H1 (cell line): ENCODE data around the gene CDH22. TPM values are rescaled to one million over a fixed set of nuclear protein-coding genes. Genes with fewer than 3 reads are reported as not detected.

Source experiments
- CTCF ChIA-PET: fragments of 300-600 bp; sonication (Branson Sonifier 250); formaldehyde crosslinking; loops from one replicate; lab custom pipeline; 2021; ENCODE audit not compliant: partially characterized antibody; lab: Charles Lee
- POLR2A ChIA-PET: fragments of 300-600 bp; sonication (Branson Sonifier 250); formaldehyde crosslinking; loops from one replicate; lab custom pipeline; 2021; ENCODE audit warnings: inconsistent platforms; ENCODE audit not compliant: partially characterized antibody; lab: Charles Lee
- DNase-seq, 2 experiments: peaks; one replicate each; pipeline versions ENCODE4 v3.0.0 to v3.0.0-alpha.2; 2010 to 2022; ENCODE audit warnings: low spot score in 2 of 2, low read depth in 1 of 2, mixed read lengths in 1 of 2
- FAIRE-seq: peaks from 2 replicates; lab custom pipeline; 2011; peaks lifted over from hg19 to GRCh38; lab: Jason Lieb, UNC
- H2AFZ ChIP-seq: 2 replicates; pipeline ENCODE4 v1.8.1; 2012; ENCODE audit warnings: low read length, inconsistent platforms
- H2AK5ac ChIP-seq: 2 replicates; pipeline ENCODE4 v1.6.1; 2013; ENCODE audit warnings: low read depth, low read length
- H2BK120ac ChIP-seq: replicated peaks from 2 replicates; pipeline ENCODE3; 2013; ENCODE audit warnings: low read depth, low read length, inconsistent platforms
- H2BK12ac ChIP-seq: 2 replicates; pipeline ENCODE4 v1.6.1; 2013; ENCODE audit warnings: low read depth, low read length
- H2BK15ac ChIP-seq: 2 replicates; pipeline ENCODE4 v1.6.1; 2013; ENCODE audit warnings: low read length
- H2BK20ac ChIP-seq: 2 replicates; pipeline ENCODE4 v1.6.1; 2013; ENCODE audit warnings: low read length
- H2BK5ac ChIP-seq: 2 replicates; pipeline ENCODE4 v1.6.1; 2013; ENCODE audit warnings: low read depth, low read length
- H3K14ac ChIP-seq: 2 replicates; pipeline ENCODE4 v1.6.1; 2013; ENCODE audit warnings: inconsistent platforms; ENCODE audit not compliant: insufficient read length
- H3K18ac ChIP-seq: 2 replicates; pipeline ENCODE4 v1.6.1; 2013; ENCODE audit warnings: low read length; ENCODE audit errors: extremely low read depth
- H3K23ac ChIP-seq: 2 replicates; pipeline ENCODE4 v1.6.1; 2013; ENCODE audit warnings: inconsistent platforms; ENCODE audit not compliant: insufficient read length
- H3K23me2 ChIP-seq: 2 replicates; pipeline ENCODE4 v1.6.1; 2013; ENCODE audit warnings: low read depth, low read length
- H3K27ac ChIP-seq: 2 replicates; pipeline ENCODE4 v1.6.1; 2011; ENCODE audit warnings: low read depth, low read length, inconsistent platforms
- H3K27me3 ChIP-seq, 4 experiments: replicated peaks in 1 of 4; 1 replicate in 1 of 4; 2 replicates in 3 of 4; pipeline versions ENCODE4 v1.6.1 to v1.8.1; 2011 to 2013; ENCODE audit warnings: low read length in 3 of 4, mild to moderate bottlenecking in 3 of 4, inconsistent platforms in 2 of 4, mixed read lengths in 2 of 4, moderate library complexity in 1 of 4; ENCODE audit not compliant: control insufficient read depth in 3 of 4, insufficient read depth in 3 of 4; ENCODE audit errors: extremely low read depth in 1 of 4
- H3K36me3 ChIP-seq, 4 experiments: 2 replicates each; pipeline versions ENCODE4 v1.6.1 to v1.8.1; 2011 to 2013; ENCODE audit warnings: mild to moderate bottlenecking in 4 of 4, low read length in 3 of 4, moderate library complexity in 2 of 4, control low read depth in 1 of 4, inconsistent platforms in 1 of 4; ENCODE audit not compliant: insufficient read depth in 4 of 4, control insufficient read depth in 2 of 4
- H3K4ac ChIP-seq: replicated peaks from 2 replicates; pipeline ENCODE3; 2013; ENCODE audit warnings: low read length, low read depth, mixed read lengths, inconsistent platforms; ENCODE audit not compliant: insufficient read length
- H3K4me1 ChIP-seq, 4 experiments: replicated peaks in 1 of 4; 1 replicate in 1 of 4; 2 replicates in 3 of 4; pipeline versions ENCODE4 v1.6.1 to v1.8.1; 2011 to 2013; ENCODE audit warnings: low read length in 3 of 4, inconsistent platforms in 2 of 4, mixed read lengths in 1 of 4; ENCODE audit not compliant: insufficient read depth in 4 of 4, control insufficient read depth in 3 of 4
- H3K4me2 ChIP-seq, 2 experiments: 2 replicates each; pipeline versions ENCODE4 v1.6.1 to v1.8.1; 2011 to 2013; ENCODE audit warnings: low read depth in 2 of 2, low read length in 2 of 2, control low read depth in 1 of 2, inconsistent platforms in 1 of 2, mild to moderate bottlenecking in 1 of 2; ENCODE audit not compliant: insufficient read depth in 1 of 2
- H3K4me3 ChIP-seq, 4 experiments: fragments of 200-600, 300-600 bp in 1 of 4; sonication (generic), shearing (Covaris generic), sonication (Bioruptor Twin) in 1 of 4; 2 replicates each; pipeline versions ENCODE4 v1.5.1 to v1.8.1; 2011 to 2016; ENCODE audit warnings: low read length in 4 of 4, low read depth in 3 of 4, control low read depth in 2 of 4, inconsistent platforms in 2 of 4, mild to moderate bottlenecking in 2 of 4, mixed read lengths in 1 of 4, moderate library complexity in 1 of 4; ENCODE audit not compliant: insufficient read depth in 2 of 4; ENCODE audit errors: extremely low read depth in 1 of 4
- H3K56ac ChIP-seq: replicated peaks from 2 replicates; pipeline ENCODE3; 2013; ENCODE audit warnings: low read depth, mild to moderate bottlenecking, mixed read lengths, low read length, inconsistent platforms; ENCODE audit not compliant: insufficient read length
- H3K79me1 ChIP-seq: 2 replicates; pipeline ENCODE4 v1.6.1; 2013; ENCODE audit warnings: low read depth, low read length, control low read depth
- H3K79me2 ChIP-seq, 2 experiments: 2 replicates each; pipeline versions ENCODE4 v1.6.1 to v1.8.1; 2012 to 2013; ENCODE audit warnings: low read length in 2 of 2, mild to moderate bottlenecking in 2 of 2, inconsistent platforms in 1 of 2; ENCODE audit not compliant: insufficient read depth in 2 of 2, control insufficient read depth in 1 of 2
- H3K9ac ChIP-seq, 4 experiments: replicated peaks in 1 of 4; 1 replicate in 1 of 4; 2 replicates in 3 of 4; pipeline versions ENCODE4 v1.6.1 to v1.8.1; 2011 to 2013; ENCODE audit warnings: low read depth in 3 of 4, low read length in 3 of 4, control low read depth in 2 of 4, mild to moderate bottlenecking in 2 of 4, moderate library complexity in 2 of 4, inconsistent platforms in 1 of 4; ENCODE audit errors: extremely low read depth in 1 of 4
- H3K9me3 ChIP-seq, 2 experiments: 2 replicates each; pipeline versions ENCODE4 v1.6.1 to v1.8.1; 2012 to 2013; ENCODE audit warnings: mild to moderate bottlenecking in 2 of 2, moderate library complexity in 2 of 2, control low read depth in 1 of 2, inconsistent platforms in 1 of 2, low read depth in 1 of 2, low read length in 1 of 2, mixed read lengths in 1 of 2; ENCODE audit not compliant: insufficient read depth in 2 of 2
- H4K20me1 ChIP-seq, 2 experiments: replicated peaks in 1 of 2; 2 replicates each; pipeline versions ENCODE3 to v1.8.1; 2011 to 2013; ENCODE audit warnings: inconsistent platforms in 2 of 2, low read length in 2 of 2, mild to moderate bottlenecking in 1 of 2; ENCODE audit not compliant: insufficient read depth in 2 of 2, control insufficient read depth in 1 of 2
- H4K5ac ChIP-seq: 2 replicates; pipeline ENCODE4 v1.6.1; 2013; ENCODE audit warnings: low read length, low read depth, mixed read lengths, inconsistent platforms; ENCODE audit not compliant: insufficient read length
- H4K8ac ChIP-seq: 2 replicates; pipeline ENCODE4 v1.8.0; 2013; ENCODE audit warnings: mild to moderate bottlenecking, moderate library complexity, low read length, inconsistent platforms; ENCODE audit not compliant: insufficient read depth; ENCODE audit errors: extremely low read depth
- H4K91ac ChIP-seq: replicated peaks from 2 replicates; pipeline ENCODE3; 2013; ENCODE audit warnings: low read length, mixed read lengths, inconsistent platforms; ENCODE audit not compliant: insufficient read length
- BCL11A ChIP-seq, 2 experiments: IDR thresholded peaks; one replicate each; pipeline ENCODE4 v1.6.1; 2011; ENCODE audit warnings: low read depth in 2 of 2, low read length in 2 of 2, mild to moderate bottlenecking in 2 of 2
- CBX5 ChIP-seq: fragments of 300-800, 300-1000 bp; sonication (generic); IDR thresholded peaks from 2 replicates; pipeline ENCODE4 v1.7.1; 2016; ENCODE audit warnings: antibody characterized with exemption, low read length, low read depth
- CHD2 ChIP-seq: IDR thresholded peaks from 2 replicates; pipeline ENCODE4 v1.6.1; 2012; ENCODE audit warnings: low read length, improper control_type of control experiment
- FOSL1 ChIP-seq: IDR thresholded peaks from 2 replicates; pipeline ENCODE4 v1.6.1; 2011; ENCODE audit warnings: mild to moderate bottlenecking, low read depth, low read length, moderate library complexity; ENCODE audit not compliant: insufficient read depth
- HDAC6 ChIP-seq: IDR thresholded peaks from one replicate; pipeline ENCODE4 v1.7.1; 2012; ENCODE audit warnings: low read depth, mild to moderate bottlenecking, inconsistent platforms, low read length, moderate library complexity
- TBP ChIP-seq: IDR thresholded peaks from 2 replicates; pipeline ENCODE4 v1.6.1; 2011; ENCODE audit warnings: low read depth, low read length, improper control_type of control experiment
- WGBS, 2 experiments: shearing (Covaris generic) in 1 of 2; methylation state at CpG; one replicate each; pipeline versions ENCODE4 v1.1.6 to v1.1.7; 2013 to 2015; ENCODE audit warnings: low lambda C conversion rate in 2 of 2, mixed read lengths in 2 of 2, inconsistent platforms in 1 of 2, low coverage in 1 of 2, missing lambda C conversion rate in 1 of 2; ENCODE audit not compliant: insufficient replicate concordance in 2 of 2, insufficient coverage in 1 of 2, insufficient read length in 1 of 2; ENCODE audit errors: extremely low coverage in 1 of 2, missing lambda C conversion rate in 1 of 2; 5-methylcytosine and 5-hydroxymethylcytosine counted together
- polyA plus RNA-seq, 7 experiments: library from polyadenylated mRNA; depleted of rRNA in 3 of 7; stranded (reverse) in 5 of 7; unstranded in 2 of 7; fragments of >200 nt in 5 of 7; fragments of 200-250 nt in 2 of 7; gene quantifications; 1 replicate in 5 of 7; 2 replicates in 1 of 7; 4 replicates in 1 of 7; pipeline versions ENCODE4 v1.2.1 to v1.2.3, GENCODE V29; 2011 to 2013; ENCODE audit warnings: missing spikeins in 2 of 7, mixed read lengths in 2 of 7
- total RNA-seq: library from RNA; stranded (reverse); fragmentation: NEBNext Ultra II Directional; extraction: Animal tissue kit (Norgen Biotek cat#: 25700); gene quantifications from 2 replicates; pipeline ENCODE4 v1.2.1, GENCODE V29; 2021
- TF ChIP-seq, protein P1 (sequence below): IDR thresholded peaks from 2 replicates; pipeline ENCODE4 v1.6.1; 2011; ENCODE audit warnings: low read length, improper control_type of control experiment

CDH22 gene
- total and polyA plus RNA-seq, 2 of the 8 experiments (the other 6 are each of a cell fraction or from before 2014, with no cell fraction given), result 0.35 to 0.39 TPM

DNA sequence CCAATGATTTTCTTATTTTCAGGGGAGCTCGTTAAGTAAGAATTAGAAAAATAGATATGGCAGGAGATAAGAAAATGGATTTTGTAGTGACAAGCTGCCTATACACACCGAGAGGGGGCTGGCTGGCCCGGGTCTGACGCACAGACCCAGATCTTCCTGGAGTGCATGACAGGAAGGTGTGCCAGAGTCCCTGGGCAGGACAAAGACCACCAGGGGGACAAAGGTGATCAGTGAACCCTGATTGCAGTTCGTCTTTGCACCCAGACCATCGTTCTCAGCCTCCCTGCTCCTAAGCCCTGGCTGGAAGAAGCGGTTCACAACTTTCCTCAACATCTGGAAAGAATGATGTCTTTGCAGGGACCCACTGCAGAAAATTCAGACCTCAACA, 24.3 kb downstream of the CDH22 start:
- POLR2A ChIA-PET, result no interaction called here

More for the DNA sequence above, 24.3 kb downstream of the CDH22 start:
- H2BK12ac ChIP-seq, result no peak overlapping the region
- no peak overlapping the region for H3K4me3 ChIP-seq
- no peaks in the 10 kb centered on the region for H3K27me3 ChIP-seq
- H4K20me1 ChIP-seq, result no peaks in the 10 kb centered on the region
- FAIRE-seq (no peak), DNase-seq (no peak)
- no peak overlapping the region for H2BK5ac ChIP-seq
- H3K36me3 ChIP-seq, result no peaks in the 10 kb centered on the region
- H2BK20ac ChIP-seq, result no peak overlapping the region
- no peaks in the 10 kb centered on the region for H3K9me3 ChIP-seq
- H3K9ac ChIP-seq, result no peak overlapping the region
- H2BK15ac ChIP-seq, result no peak overlapping the region
- no peak overlapping the region for H2AFZ ChIP-seq
- no peak overlapping the region for H2BK120ac ChIP-seq
- no peaks in the 10 kb centered on the region for H3K79me1 ChIP-seq
- H4K8ac ChIP-seq, result no peak overlapping the region
- CTCF ChIA-PET, result interaction anchor here (1.0 to 2.0 kb wide), 5 partner anchors 16 to 117 kb away, joined by 3 to 8 read pairs (median 5); no protein-coding TSS in a partner anchor
- no peaks in the 10 kb centered on the region for H3K79me2 ChIP-seq
- no peak overlapping the region for H3K14ac ChIP-seq
- H2AK5ac ChIP-seq, result no peak overlapping the region
- peaks cover 0 to 9% (median 1%) of the 10 kb centered on the region in 4 experiments; a peak in 1 of 7 replicates for H3K4me1 ChIP-seq
- no peak overlapping the region for H4K91ac ChIP-seq
- H3K56ac ChIP-seq, result no peak overlapping the region
- no peak overlapping the region for H3K4me2 ChIP-seq
- H4K5ac ChIP-seq, result no peak overlapping the region
- H3K27ac ChIP-seq, result no peak overlapping the region
- H3K18ac ChIP-seq, result no peak overlapping the region
- no peaks in the 10 kb centered on the region for H3K23me2 ChIP-seq
- H3K23ac ChIP-seq, result no peak overlapping the region
- TF ChIP-seq, protein P1, sequence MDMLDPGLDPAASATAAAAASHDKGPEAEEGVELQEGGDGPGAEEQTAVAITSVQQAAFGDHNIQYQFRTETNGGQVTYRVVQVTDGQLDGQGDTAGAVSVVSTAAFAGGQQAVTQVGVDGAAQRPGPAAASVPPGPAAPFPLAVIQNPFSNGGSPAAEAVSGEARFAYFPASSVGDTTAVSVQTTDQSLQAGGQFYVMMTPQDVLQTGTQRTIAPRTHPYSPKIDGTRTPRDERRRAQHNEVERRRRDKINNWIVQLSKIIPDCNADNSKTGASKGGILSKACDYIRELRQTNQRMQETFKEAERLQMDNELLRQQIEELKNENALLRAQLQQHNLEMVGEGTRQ, result no peak
- TF ChIP-seq FOSL1 (no peak), CBX5 (no peak), HDAC6 (no peak), TBP (no peak), CHD2 (no peak), BCL11A (IDR thresholded peaks at IDR 0.05; ENCODE audit: low read depth in 2 of 2, low read length in 2 of 2) (no peak)
- no peak overlapping the region for H3K4ac ChIP-seq
- 78% methylated on average over 7 of the region's 7 CpGs; no CpG with 5 or more reads in 1 of the 2 experiments for whole genome bisulfite sequencing, 2 experiments
